GM12891 (cell line): ENCODE data around the gene PTPRG.

Source experiments
- POLR2A ChIP-seq: IDR thresholded peaks from 2 replicates; pipeline ENCODE4 v1.6.1; 2011; ENCODE audit warnings: low read depth, low read length, control low read depth
- POLR2AphosphoS5 ChIP-seq: IDR thresholded peaks from 2 replicates; pipeline ENCODE4 v1.6.1; 2011; ENCODE audit warnings: low read depth, low read length, control low read depth
- TAF1 ChIP-seq: IDR thresholded peaks from 2 replicates; pipeline ENCODE4 v1.6.1; 2011; ENCODE audit warnings: low read depth, low read length, control low read depth

DNA sequence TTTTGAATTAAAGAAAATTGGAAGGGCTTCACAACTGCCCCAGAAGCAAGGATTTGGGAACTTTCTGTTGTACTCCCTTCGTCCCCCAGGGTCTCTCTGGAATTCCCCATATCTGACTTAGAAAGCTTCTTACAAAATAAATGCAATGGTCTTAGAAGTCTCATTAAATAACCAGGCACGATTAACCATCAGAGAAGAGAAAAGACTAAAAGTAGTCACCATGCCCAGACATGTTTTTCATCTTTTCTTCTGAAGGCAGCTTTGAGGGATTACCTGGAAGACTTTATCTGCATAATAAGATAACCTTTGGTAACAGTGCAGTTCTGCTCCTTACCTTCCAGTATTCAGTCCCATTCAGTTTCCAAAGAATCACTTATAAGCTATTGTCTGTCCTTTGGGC is 135.9 kb downstream of the PTPRG start:
- no peak for TF ChIP-seq POLR2A
- TF ChIP-seq POLR2AphosphoS5 = no peak
- TF ChIP-seq TAF1 = no peak
